Hepatocyte (in vitro differentiated cells): ENCODE results near the gene NKRF. TPM values are rescaled to one million over a fixed set of nuclear protein-coding genes. Genes with fewer than 3 reads are reported as not detected.
A peak's percentile ranks its signal among the peaks of the same experiment; 100 is the strongest.

Experiments used
- DNase-seq: peaks from one replicate; pipeline ENCODE4 v3.0.0-alpha.2; 2016; ENCODE audit warnings: low spot score
- H2AFZ ChIP-seq: fragments of 200-600 bp; sonication (generic); 2 replicates; pipeline ENCODE4 v1.6.0; 2016; ENCODE audit warnings: antibody characterized with exemption, mild to moderate bottlenecking
- H3K27ac ChIP-seq: fragments of 200-600 bp; sonication (generic); 2 replicates; pipeline ENCODE4 v1.5.1; 2016; ENCODE audit warnings: mild to moderate bottlenecking
- H3K27me3 ChIP-seq: fragments of 200-600 bp; sonication (generic); 2 replicates; pipeline ENCODE4 v1.6.1; 2016
- H3K36me3 ChIP-seq: fragments of 200-600 bp; sonication (generic); replicated peaks from 2 replicates; pipeline ENCODE4 v1.5.1; 2016; ENCODE audit warnings: low read depth; ENCODE audit not compliant: insufficient read depth
- H3K4me1 ChIP-seq: fragments of 200-600 bp; sonication (generic); 2 replicates; pipeline ENCODE4 v1.5.1; 2016; ENCODE audit warnings: mild to moderate bottlenecking, moderate library complexity; ENCODE audit not compliant: insufficient read depth
- H3K4me2 ChIP-seq: fragments of 200-600 bp; sonication (generic); 2 replicates; pipeline ENCODE4 v1.6.0; 2016
- H3K4me3 ChIP-seq: fragments of 200-600 bp; sonication (generic); 2 replicates; pipeline ENCODE4 v1.5.1; 2016; ENCODE audit warnings: mild to moderate bottlenecking
- H3K79me2 ChIP-seq: fragments of 200-600 bp; sonication (generic); 2 replicates; pipeline ENCODE4 v1.6.0; 2017; ENCODE audit warnings: mild to moderate bottlenecking
- H3K9me2 ChIP-seq: fragments of 200-600 bp; sonication (generic); replicated peaks from 2 replicates; pipeline ENCODE4 v1.6.0; 2017; ENCODE audit warnings: mild to moderate bottlenecking; ENCODE audit not compliant: insufficient read depth
- H3K9me3 ChIP-seq: fragments of 200-600 bp; sonication (generic); 2 replicates; pipeline ENCODE4 v1.5.1; 2016; ENCODE audit warnings: low read depth, mild to moderate bottlenecking
- H4K20me1 ChIP-seq: fragments of 200-600 bp; sonication (generic); 2 replicates; pipeline ENCODE4 v1.6.0; 2016; ENCODE audit warnings: mild to moderate bottlenecking; ENCODE audit not compliant: insufficient read depth, poor library complexity, severe bottlenecking
- CTCF ChIP-seq: fragments of 200-600 bp; sonication (generic); IDR thresholded peaks from 2 replicates; pipeline ENCODE4 v1.5.1; 2016; ENCODE audit warnings: antibody characterized with exemption, mild to moderate bottlenecking; ENCODE audit not compliant: poor library complexity
- EZH2 ChIP-seq: fragments of 200-600 bp; sonication (generic); IDR thresholded peaks from 2 replicates; pipeline ENCODE4 v1.6.1; 2016; ENCODE audit warnings: antibody characterized with exemption, mild to moderate bottlenecking, borderline replicate concordance
- EZH2phosphoT487 ChIP-seq: fragments of 200-600 bp; sonication (generic); IDR thresholded peaks from one replicate; pipeline ENCODE4 v1.6.1; 2018; ENCODE audit warnings: antibody characterized with exemption, mild to moderate bottlenecking, low read depth, moderate library complexity; ENCODE audit not compliant: unreplicated experiment, severe bottlenecking
- WGBS: methylation state at CpG from one replicate; pipeline ENCODE4 v1.1.6; 2016; ENCODE audit warnings: low lambda C conversion rate; ENCODE audit errors: missing lambda C conversion rate; 5-methylcytosine and 5-hydroxymethylcytosine counted together
- microRNA counts: library from miRNA; unstranded; fragments of <30 nt; microRNA quantifications from one replicate; lab custom pipeline; 2017
- microRNA-seq: library from miRNA; unstranded; fragments of <30 nt; microRNA quantifications from one replicate; pipeline ENCODE4, GENCODE V29; 2017
- polyA plus RNA-seq: library from polyadenylated mRNA; unstranded; fragments of >200 nt; fragmentation: Nextera tagmentation; extraction: Ambion mirVana; gene quantifications from 2 replicates; pipeline ENCODE4 v1.2.1, GENCODE V29; 2016
- small RNA-seq: library from RNA; depleted of rRNA; stranded (forward); fragments of <200 nt; gene quantifications from one replicate; pipeline ENCODE3, GENCODE V24; 2014
- total RNA-seq: library from RNA; depleted of rRNA; stranded (reverse); fragments of >200 nt; gene quantifications from 2 replicates; pipeline ENCODE4 v1.2.3, GENCODE V29; 2014

NKRF gene
- total and polyA plus RNA-seq, 2 experiments from 2014 or later, result 3.0 to 9.0 TPM

- Histone ChIP-seq H2AFZ (no peak overlapping the region), H3K9me2 (no peaks in the 10 kb centered on the region), H3K79me2 (no peaks in the 10 kb centered on the region), H3K9me3 (no peaks in the 10 kb centered on the region), H3K4me2 (no peak overlapping the region), H3K27ac (no peak overlapping the region), H3K36me3 (no peaks in the 10 kb centered on the region), H3K4me3 (no peak overlapping the region), H3K4me1 (no peaks in the 10 kb centered on the region), H3K27me3 (no peaks in the 10 kb centered on the region), H4K20me1 (no peaks in the 10 kb centered on the region)
- WGBS, result 57% methylated on average over 7 of the region's 7 CpGs
- no peak for DNase-seq
- TF ChIP-seq CTCF (no peak), EZH2 (no peak), EZH2phosphoT487 (no peak)
Measured at GRCh38 chrX:119549327-119550016, 56.8 kb downstream of the NKRF start.

- 87% methylated on average over 4 of the region's 4 CpGs for WGBS
- Histone ChIP-seq H3K4me2 (no peak overlapping the region), H3K27ac (no peak overlapping the region), H3K36me3 (no peaks in the 10 kb centered on the region), H2AFZ (no peak overlapping the region), H4K20me1 (no peaks in the 10 kb centered on the region), H3K79me2 (no peaks in the 10 kb centered on the region), H3K9me3 (no peaks in the 10 kb centered on the region), H3K4me3 (no peak overlapping the region), H3K27me3 (no peaks in the 10 kb centered on the region), H3K9me2 (no peaks in the 10 kb centered on the region), H3K4me1 (no peaks in the 10 kb centered on the region)
- DNase-seq, result no peak
- no peak for TF ChIP-seq EZH2phosphoT487
- TF ChIP-seq CTCF, result no peak
- TF ChIP-seq EZH2, result no peak
Measured at GRCh38 chrX:119541188-119541587, 65.0 kb downstream of the NKRF start.

- WGBS, result 44% methylated on average over 2 of the region's 2 CpGs
- H4K20me1 ChIP-seq, result no peaks in the 10 kb centered on the region
- no peaks in the 10 kb centered on the region for H3K79me2 ChIP-seq
- no peaks in the 10 kb centered on the region for H3K27me3 ChIP-seq
- H3K27ac ChIP-seq, result no peak overlapping the region
- no peak for TF ChIP-seq CTCF
- no peak for TF ChIP-seq EZH2phosphoT487
- TF ChIP-seq EZH2, result no peak
- DNase-seq, result no peak
- no peaks in the 10 kb centered on the region for H3K9me3 ChIP-seq
- H3K4me1 ChIP-seq, result no peaks in the 10 kb centered on the region
- no peaks in the 10 kb centered on the region for H3K9me2 ChIP-seq
- no peaks in the 10 kb centered on the region for H3K36me3 ChIP-seq
- no peak overlapping the region for H3K4me3 ChIP-seq
- H2AFZ ChIP-seq, result no peak overlapping the region
- H3K4me2 ChIP-seq, result no peak overlapping the region
Measured at GRCh38 chrX:119539872-119540271, 66.4 kb downstream of the NKRF start.

MicroRNAs within 50 kb of the gene (microRNA counts, 767-probe panel; counts per million panel counts)
- not detected for microRNA hsa-miR-766-3p (lab: Ali Mortazavi, UCI)

Small RNAs within 50 kb of the gene (microRNA-seq; reads per million reads assigned to microRNA genes)
- gene MIR766, result 103 reads per million, percentile 61 among the genes with 10 or more reads in this experiment

Small RNAs within 50 kb of the gene (small RNA-seq; reads per million reads assigned to genes)
- gene MIR766, result 17.4 reads per million, percentile 96 among the genes with 10 or more reads in this experiment

Other genes with a start within 250 kb of the NKRF start
- gene SLC25A43, start 207.1 kb downstream of the NKRF start, total RNA-seq, result 14.9 and 15.5 TPM in 2 replicates
- 11.3 and 13.1 TPM in 2 replicates for gene SLC25A43, start 207.1 kb downstream of the NKRF start, polyA plus RNA-seq
- 343 and 383 TPM in 2 replicates for gene SLC25A5, start 138.0 kb downstream of the NKRF start, total RNA-seq
- 248 and 282 TPM in 2 replicates for gene SLC25A5, start 138.0 kb downstream of the NKRF start, polyA plus RNA-seq
- 22.8 and 23.8 TPM in 2 replicates for gene STEEP1, start 41.0 kb downstream of the NKRF start, total RNA-seq
- gene STEEP1, start 41.0 kb downstream of the NKRF start, polyA plus RNA-seq, result 5.5 and 11.1 TPM in 2 replicates
- 48.9 and 54.5 TPM in 2 replicates for gene UBE2A, start 31.9 kb downstream of the NKRF start, total RNA-seq
- 64.4 and 72.6 TPM in 2 replicates for gene UBE2A, start 31.9 kb downstream of the NKRF start, polyA plus RNA-seq
- 24.7 and 31.4 TPM in 2 replicates for gene SEPTIN6, start 86.7 kb upstream of the NKRF start, total RNA-seq
- 21.3 and 25.3 TPM in 2 replicates for gene SEPTIN6, start 86.7 kb upstream of the NKRF start, polyA plus RNA-seq
- gene SOWAHD, start 152.2 kb upstream of the NKRF start, total RNA-seq, result 0.24 and 1.00 TPM in 2 replicates
- gene SOWAHD, start 152.2 kb upstream of the NKRF start, polyA plus RNA-seq, result 1.3 and 2.0 TPM in 2 replicates
- gene RPL39, start 185.2 kb upstream of the NKRF start, total RNA-seq, result 6,564 and 8,635 TPM in 2 replicates
- gene RPL39, start 185.2 kb upstream of the NKRF start, polyA plus RNA-seq, result 647 and 687 TPM in 2 replicates
- 3.3 and 4.3 TPM in 2 replicates for gene UPF3B, start 246.5 kb upstream of the NKRF start, total RNA-seq
- gene UPF3B, start 246.5 kb upstream of the NKRF start, polyA plus RNA-seq, result 6.7 and 11.0 TPM in 2 replicates